Right lung (tissue), 5 donors: ENCODE results near the gene PTRHD1. TPM values are rescaled to one million over a fixed set of nuclear protein-coding genes. Genes with fewer than 3 reads are reported as not detected.
A peak's percentile ranks its signal among the peaks of the same experiment; 100 is the strongest.
"Not testable (repeated sequence)": the region's sequence is repeated elsewhere in the genome, so short reads cannot be mapped to it uniquely, and the experiment has no call there.

Experiments used
- DNase-seq, 2 donors: peaks; one replicate each; pipeline ENCODE4 v3.0.0-alpha.2; 2013
- polyA plus RNA-seq, 5 donors: library from polyadenylated mRNA; unstranded; fragments of 120-200 nt; gene quantifications; one replicate each; pipeline versions ENCODE4 v1.2.1 to v1.2.3, GENCODE V29; 2013; ENCODE audit warnings: inconsistent platforms in 1 of 5, low replicate concordance in 1 of 5; ENCODE audit not compliant: insufficient read length in 5 of 5, insufficient read depth in 1 of 5

The PTRHD1 gene
- polyA plus RNA-seq, 5 donors = 46.9 to 62.6 (median 51.6) TPM

DNA sequence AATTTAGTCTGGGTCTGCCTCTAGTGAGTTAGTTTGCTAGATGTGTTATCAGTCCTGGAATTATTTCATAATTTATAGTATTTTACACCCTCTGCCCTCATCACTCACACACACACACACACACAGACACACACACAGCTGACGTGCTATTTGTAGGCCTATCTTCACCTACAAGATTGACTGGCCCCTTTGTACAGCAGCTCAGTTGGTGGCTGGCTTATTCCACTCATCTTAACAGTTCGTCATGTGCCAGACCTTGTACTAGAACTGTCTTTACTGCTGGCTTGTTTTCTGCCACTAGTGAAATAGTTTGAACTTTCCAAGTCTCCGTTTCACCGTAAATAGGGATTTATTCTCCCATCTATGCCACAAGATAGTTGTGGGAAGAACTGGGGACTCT is 21.3 kb upstream of the PTRHD1 start:
- no peak for DNase-seq

DNA sequence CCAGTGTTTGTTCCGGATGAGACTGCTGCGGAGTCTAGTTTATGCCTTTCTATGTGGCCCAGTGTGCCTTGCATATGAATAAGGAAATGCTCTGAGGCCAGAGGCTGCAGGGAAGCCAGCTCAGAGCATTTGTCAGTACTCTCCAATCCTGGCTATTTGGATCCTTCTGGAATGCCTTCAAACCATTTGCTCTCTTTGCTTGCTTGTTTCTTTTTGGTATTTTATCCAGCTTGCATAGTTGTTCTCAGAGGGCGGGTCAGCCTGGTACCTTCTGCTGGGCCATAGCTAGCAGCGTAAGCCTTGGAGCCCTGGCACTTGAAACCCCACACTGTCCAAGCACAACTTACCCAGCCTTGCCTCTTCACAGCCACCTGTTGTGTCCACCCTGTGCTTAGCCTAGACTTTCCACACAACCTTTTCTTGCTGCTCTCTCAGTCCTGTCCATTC is 20.5 kb upstream of the PTRHD1 start:
- DNase-seq = no peak

DNA sequence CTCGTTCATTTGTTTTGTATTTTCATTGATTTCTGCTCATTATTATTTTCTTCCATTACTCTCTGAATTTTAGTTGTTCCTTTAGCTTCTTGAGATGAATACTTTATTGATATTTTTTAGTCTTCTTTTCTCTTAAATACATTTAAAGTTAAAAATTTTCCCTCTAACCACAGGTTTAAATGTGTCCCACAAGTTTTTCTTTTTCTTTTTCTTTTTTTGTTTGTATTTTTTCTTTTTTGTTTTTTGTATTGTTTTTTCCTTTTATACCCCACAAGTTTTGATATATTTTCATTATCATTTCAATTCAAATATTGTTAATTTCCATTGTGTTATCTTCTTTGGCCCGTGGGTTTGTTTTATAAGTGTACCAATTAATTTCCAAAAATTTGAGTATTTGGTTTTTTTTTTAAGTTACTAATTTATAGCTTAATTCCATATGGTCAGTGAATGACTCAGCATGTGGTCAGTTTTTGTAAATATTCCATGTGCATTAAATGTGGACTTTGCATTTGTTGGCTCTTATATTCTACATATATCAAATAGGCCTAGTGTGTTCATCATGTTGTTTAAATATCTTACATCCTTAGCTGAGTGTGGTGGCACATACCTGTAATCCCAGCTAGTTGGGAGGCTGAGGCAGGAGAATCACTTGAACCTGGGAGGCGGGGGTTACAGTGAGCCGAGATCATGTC is 16.3 kb upstream of the PTRHD1 start:
- no peak for DNase-seq

DNA sequence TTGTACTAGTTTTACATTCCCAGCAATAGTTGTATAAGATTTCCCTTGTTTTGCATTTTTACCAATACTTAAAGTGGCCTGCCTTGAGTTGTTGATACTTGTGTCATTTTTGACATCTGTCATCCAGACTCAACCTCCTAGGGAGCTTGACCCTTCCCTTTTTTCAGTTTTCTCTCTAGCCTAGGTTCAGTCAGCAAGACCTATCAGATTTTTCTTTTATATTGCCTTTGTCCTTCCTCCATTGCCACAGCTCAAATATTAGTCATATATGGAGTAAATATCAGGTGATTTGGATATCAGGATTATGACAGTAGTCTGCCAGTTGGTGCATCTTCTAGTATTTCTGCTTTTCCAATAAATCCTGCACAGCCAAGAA is 13.5 kb upstream of the PTRHD1 start:
- no peak for DNase-seq

DNA sequence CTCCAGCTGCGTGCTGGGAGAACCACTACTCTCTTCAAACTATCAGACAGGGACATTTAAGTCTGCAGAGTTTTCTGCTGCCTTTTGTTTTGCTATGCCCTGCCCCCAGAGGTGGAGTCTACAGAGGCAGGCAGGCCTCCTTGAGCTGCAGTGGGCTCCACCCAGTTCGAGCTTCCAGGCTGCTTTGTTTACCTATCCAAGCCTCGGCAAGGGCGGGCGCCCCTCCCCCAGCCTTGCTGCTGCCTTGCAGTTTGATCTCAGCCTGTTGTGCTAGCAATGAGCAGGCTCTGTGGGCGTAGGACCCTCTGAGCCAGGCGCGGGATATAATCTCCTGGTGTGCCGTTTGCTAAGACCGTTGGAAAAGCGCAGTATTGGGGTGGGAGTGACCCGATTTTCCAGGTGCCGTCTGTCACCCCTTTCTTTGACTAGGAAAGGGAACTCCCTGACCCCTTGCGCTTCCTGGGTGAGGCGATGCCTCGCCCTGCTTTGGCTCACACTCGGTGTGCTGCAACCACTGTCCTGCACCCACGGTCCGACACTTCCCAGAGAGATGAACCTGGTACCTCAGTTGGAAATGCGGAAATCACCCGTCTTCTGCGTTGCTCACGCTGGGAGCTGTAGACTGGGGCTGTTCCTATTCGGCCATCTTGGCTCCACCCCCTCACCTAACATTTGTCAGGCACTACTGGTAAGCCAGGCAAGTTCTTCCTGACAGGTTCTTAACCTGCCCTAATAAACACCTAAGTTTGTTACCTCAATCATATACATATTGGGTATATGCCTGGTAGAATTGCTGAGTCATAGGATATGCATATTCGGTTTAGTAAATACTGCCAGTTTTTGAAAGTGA is 12.8 kb upstream of the PTRHD1 start:
- not testable (repeated sequence) for DNase-seq

DNA sequence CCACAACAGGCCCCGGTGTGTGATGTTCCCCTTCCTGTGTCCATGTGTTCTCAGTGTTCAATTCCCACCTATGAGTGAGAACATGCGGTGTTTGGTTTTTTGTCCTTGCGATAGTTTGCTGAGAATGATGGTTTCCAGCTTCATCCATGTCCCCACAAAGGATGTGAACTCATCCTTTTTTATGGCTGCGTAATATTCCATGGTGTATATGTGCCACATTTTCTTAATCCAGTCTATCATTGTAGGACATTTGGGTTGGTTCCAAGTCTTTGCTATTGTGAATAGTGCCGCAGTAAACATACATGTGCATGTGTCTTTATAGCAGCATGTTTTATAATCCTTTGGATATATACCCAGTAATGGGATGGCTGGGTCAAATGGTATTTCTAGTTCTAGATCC is 7.3 kb upstream of the PTRHD1 start:
- not testable (repeated sequence) for DNase-seq

DNA sequence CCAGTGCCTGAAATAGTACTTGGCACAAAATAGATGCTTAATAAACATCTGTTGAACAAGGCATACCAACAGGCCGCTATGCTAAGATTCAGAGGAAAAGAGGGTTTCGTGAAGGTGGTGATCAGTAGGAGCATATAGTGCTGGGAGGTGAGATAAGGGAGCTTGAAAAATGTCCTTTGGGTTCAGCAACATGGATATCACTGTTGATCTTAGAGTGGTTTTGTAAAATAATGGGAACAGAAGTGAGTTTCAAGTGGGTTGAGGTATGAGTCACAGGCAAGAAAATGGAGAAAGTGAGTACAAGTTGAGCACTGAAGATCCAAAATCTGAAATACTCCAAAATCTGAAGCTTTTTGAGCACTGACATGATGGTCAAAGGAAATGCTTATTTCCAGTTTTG is 4.5 kb upstream of the PTRHD1 start:
- DNase-seq = no peak

DNA sequence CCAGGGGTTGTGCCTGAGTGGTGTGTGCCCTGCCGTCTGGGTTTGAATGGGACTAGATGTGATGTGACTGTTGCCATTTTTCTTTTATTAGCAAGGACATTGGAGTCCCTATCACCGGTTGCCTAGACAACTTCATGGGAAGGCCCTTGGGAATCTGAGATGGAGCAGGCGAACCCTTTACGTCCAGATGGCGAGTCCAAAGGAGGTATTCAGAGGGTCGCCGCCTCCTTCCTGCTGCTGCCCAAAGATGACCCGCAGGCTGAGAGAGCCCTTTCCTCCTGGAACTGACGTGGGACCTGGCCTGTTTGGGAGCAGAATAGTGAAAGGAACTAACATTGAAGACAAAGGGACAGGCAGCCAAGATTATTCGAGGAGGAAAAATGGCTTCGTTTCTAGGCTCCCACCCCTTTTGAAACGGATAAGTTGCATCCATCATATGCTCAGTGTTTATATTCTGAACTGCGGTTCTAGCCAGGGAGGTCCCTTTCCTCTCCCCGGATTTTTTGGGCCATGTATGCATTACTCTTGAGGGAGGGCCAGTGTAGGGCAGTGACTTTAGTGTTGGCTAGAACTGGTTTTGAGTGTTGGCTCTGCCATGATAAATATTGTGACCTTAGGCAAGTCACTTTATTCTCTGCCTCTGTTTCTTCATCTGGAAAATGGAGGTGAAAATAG is 707 bp upstream of the PTRHD1 start:
- peak in 1 of 2 donors; percentile 20 for DNase-seq

DNA sequence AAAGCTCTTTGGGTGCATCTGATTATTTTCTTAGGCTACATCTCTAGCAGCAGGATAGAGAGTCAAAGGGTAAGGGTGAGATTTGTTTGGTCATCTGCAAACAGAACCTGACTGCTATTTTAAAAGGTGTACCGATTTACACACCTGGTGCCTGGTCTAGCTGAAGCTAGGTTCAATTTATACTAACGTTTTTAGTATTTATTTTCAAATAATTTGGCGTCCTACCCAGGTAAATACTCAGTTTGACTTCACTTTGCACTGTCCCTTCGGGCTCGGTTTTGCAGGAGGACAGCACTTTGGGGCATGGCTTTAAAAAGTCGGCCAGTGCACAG is 683 bp downstream of the PTRHD1 start:
- no peak for DNase-seq

DNA sequence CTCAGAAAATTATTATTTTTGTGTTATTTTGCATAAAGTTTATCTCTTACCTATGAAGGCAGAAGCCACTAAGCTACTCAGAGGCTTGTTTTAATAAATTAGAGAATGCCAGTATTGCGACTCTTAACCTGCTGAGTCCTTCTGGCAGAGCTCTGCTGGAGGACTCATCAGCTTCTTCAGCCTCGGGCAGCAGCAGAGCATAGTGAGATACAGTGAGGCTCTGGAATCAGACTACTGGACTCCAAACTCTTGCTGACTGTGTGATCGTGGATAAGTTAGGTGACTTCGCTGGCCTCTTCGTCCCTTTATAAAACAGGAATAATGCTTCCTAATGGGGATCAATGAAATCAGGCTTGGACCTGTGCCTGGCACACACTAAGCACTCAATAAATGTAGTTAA is 1.7 kb downstream of the PTRHD1 start:
- no peak for DNase-seq

DNA sequence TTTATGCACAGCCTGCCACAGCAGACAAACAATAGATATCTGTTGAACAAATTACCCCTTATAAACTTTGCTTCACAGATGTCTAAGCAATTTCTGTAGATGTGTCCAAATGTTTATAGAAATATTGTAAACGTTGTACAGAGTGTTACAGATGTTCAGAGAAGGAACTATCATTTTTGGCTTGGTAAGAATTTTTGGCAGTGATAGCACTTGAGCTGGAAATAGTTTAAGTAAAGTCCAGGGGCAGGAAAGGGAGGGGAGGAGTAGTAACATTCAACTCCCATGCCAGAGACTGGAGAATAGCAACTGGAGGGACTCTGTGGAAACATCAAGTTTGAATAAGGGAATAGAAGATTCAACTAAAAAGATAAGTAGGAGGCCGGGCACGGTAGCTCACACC is 4.4 kb downstream of the PTRHD1 start:
- DNase-seq = no peak

DNA sequence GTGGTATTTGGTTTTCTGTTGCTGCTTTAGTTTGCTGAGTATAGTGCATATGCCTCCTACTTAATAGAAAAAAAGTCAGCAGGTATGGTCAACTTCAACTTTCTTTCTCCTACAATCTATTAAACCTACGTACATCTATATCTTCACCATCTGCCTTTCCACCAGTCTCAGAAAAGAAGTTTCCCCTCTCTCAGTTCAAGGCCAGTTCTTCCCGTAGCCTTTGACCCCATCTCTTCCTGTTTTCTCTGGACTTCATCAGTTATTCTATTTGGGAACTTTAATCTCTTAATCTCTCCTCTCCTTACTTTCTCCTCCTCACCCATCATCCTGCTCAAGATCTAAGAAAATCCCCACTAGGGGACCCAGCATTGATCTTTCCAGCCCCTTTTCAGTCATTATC is 5.7 kb downstream of the PTRHD1 start:
- DNase-seq = no peak

DNA sequence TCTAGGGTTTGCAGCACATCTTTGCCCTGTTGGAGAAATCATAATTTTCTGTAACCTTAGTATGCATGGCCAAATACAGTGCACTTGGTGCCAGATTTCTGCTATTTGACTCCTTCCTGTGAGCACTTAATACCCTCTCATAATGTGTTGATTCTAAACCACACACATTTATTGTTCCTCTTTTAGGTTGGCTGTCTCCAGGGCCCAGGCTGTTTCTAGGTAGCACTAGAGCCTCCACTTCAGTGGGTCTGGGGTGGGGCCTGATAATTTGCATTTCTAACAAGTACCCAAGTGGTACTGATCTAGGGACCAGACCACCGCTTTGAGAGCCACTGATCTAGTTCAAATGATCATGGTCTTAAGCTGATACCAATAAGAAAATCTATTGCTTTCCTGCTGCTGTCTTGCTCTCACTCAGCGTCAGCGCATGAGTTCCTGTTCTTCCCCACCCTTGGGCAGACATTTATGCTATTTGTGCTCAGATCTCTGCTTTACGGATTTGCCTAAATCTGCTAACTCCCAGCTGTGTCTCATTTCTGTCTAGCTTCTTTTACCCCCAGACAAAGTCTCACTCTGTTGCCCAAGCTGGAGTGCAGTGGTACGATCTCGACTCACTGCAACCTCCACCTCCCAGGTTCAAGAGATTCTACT is 7.4 kb downstream of the PTRHD1 start:
- no peak for DNase-seq

DNA sequence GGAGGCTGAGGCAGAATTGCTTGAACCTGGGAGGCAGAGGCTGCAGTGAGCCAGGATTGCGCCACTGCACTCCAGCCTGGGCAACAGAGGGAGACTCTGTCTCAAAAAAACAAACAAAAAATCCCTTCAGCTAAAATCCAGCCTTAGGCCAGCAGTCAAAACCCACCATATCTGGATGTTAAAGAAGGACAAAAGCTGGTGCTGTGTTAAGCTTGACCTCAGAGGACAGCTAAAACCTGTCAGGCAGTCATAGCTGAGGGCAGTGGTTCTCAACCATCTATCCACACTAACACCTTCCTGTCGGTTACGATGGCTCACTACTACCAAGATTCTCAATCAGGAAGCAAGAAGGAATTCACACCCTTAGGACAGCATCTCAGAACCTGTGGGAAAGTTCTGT is 9.6 kb downstream of the PTRHD1 start:
- no peak for DNase-seq

DNA sequence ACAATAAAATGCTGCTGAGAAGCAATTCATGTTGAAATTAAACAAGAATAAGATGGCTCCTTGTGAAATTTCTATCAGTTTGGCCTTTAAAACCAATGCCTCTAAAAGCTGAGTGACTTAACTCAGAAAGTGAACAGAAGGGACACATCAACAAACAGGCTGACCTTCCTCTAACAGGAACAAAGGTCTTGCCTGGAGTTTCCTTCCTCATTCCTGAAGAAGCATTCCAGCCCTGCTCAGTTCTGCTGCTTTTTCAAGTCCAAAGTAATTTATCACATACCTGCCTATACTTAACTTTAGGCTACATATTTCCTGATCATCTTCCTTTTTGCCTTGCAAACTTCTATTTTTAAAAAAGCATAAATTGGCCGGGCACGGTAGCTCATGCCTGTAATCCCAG is 14.1 kb downstream of the PTRHD1 start:
- DNase-seq = no peak

DNA sequence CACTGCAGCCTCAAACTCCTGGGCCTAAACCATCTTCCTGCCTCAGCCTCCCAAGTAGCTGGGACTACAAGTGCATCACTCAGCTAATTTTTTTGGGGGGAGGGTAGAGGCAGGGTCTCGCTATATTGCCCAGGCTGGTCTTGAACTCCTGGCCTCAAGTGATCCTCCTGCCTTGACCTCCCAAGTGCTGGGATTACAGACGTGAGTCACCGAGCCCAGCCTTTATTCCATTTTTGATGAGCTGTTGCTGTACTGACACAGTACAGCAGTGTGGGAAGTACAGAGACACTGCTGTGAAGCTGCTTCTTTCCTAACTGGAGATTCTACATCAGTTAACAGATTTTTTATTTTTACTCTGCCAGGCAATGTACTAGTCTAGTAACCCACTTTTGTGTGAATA is 18.8 kb downstream of the PTRHD1 start:
- DNase-seq = no peak

DNA sequence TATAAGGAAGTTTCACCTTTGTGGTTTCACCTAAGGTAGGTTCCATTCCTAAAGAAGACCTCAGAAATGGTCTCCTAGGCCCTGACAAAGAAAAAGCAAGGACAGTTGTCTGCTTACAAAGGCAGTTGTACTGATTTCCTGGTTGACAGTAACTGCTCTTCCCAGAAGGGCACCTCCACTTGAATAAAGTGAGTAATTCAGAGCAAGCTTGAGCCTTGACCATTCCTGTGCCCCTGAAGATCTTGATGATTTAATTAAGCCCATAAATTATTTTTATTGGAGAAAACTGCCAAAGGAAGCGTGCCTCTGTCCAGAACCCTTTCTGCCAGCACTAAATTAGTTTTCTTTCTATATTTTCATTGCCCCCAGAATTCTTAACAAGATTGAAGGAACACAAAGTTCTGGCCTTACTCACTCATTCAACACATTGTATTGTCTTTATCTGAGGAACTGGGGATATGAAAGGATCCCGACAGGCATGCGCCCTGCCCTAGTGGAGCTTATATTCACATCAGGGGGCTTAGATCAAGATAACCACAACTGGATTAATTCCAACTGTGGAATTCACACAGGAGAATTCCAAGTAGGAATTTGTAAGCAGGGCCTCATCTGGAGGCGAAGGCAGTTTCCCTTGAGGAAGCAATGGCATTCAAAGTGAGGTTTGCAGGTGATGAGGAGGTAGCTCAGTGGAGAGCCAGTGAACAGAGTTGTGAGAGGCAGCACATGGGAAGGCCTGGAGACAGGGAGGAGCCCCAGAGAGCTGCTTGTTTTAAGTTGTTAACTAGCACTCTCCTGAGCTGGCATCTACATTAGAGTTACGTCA is 21.2 kb downstream of the PTRHD1 start:
- DNase-seq = no peak

DNA sequence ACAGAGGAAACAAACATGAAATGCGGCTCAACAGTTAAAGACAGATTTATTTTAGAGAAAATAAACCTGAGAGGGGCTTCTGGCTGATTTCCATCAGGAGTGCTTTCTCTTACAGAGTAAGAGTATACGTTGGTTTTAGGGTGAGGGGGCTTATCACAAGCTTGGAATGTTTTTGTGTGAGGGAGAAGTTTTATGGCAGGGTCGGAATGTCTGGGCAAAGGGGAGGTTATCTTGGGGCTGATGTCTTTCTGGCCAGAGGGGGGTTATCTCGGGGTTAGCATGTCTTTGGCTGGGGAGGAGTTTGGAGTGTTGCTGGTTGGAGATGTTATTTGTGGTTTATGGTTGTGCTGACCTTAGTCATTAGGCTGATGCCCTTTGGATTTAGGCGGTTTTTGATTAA is 22.1 kb downstream of the PTRHD1 start:
- DNase-seq = no peak

DNA sequence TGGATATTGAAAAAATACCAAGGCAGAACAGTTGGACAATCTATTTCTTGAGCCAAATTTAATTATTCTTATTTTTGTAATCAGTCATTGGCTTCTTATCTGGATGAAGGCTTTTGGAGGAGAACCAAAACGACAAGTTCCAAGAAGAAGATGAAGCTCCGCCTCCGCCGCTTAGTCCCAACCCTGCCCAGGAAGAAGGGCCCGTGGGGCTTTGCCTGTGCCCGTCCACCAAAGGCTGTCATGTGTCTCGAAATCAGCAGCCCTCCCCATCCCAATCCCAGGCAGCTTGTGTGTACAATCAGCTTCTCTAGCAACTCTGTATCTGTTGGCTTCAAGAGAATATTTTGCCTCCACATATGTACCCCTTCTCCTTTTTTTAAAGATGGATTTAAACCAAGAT is 24.6 kb downstream of the PTRHD1 start:
- DNase-seq = no peak

DNA sequence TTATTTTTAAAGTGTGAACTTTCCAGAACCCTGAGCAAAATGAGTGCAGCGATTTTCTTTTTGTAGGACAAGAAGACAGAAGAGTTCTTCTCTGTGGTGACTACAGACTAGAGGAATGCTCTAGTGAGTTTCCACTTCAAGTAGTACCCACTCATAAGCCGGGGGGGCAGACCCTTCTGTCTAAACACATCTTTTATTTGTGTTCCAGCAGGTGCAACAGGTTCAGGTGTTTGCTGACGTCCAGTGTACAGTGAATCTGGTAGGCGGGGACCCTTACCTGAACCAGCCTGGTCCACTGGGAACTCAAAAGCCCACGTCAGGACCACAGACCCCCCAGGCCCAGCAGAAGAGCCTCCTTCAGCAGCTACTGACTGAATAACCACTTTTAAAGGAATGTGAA is 25.2 kb downstream of the PTRHD1 start:
- no peak for DNase-seq

DNA sequence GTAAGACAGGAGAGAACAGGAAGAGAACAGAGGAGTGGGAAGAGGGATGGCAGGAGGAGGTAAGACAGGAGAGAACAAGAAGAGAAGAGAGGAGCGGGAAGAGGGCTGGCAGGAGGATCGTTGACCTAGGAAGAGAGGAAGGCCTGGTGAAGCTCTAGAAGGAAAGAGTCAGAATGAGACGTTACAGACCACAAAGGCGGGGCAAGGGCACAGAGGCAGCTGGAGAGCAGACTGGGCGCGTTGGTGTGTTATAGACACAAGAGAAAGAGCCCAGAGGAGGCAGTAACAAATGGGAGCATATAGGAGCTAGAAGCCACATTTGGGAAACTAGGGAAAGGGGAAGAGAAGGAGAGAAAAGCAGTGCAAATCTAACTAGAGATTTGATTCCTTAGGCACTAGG is 26.6 kb downstream of the PTRHD1 start:
- no peak for DNase-seq

DNA sequence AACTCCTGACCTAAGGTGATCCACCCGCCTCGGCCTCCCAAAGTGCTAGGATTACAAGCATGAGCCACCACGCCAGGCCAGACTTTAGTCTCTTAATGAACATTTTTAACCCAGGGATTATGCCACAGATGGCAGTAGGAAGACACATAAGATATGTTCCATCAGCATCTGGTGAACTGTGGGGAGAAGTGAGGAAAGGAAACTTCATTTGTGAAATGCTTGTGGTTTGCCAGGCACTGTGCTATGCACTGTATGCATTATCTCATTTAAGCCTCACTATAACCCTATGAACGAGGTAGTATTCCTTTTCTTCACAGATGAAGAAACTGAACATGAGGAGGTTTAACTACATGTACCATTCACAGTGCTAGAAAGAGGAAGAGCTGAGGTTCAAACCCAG is 29.3 kb downstream of the PTRHD1 start:
- no peak for DNase-seq
